ENCODE data around the gene CAMK2B.

GRCh38 chr7:44184206-44184872 lies 141.1 kb downstream of the CAMK2B start:
- TF ChIP-seq CTCF (IDR thresholded peaks at IDR 0.05) (no peak), POLR2A (IDR thresholded peaks at IDR 0.05) (no peak)

Measured in esophagus squamous epithelium (tissue), 4 donors.